ENCODE data around the gene SLCO6A1. TPM values are rescaled to one million over a fixed set of nuclear protein-coding genes. Genes with fewer than 3 reads are reported as not detected.

SLCO6A1 gene
- total RNA-seq, 2 experiments from 2014 or later = not detected

DNA sequence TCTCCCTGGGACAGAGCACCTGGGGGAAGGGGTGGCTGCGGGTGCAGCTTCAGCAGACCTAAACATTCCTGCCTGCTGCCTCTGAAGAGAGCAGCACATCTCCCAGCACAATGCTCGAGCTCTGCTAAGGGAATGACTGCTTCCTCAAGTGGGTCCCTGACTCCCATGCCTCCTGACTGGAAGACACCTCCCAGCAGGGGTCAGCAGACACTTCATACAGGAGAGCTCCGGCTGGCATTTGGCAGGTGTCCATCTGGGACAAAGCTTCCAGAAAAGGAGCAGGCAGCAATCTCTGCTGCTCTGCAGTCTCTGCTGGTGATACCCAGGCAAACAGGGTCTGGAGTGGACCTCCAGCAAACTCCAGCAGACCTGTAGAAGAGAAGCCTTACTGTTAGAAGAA is 77.2 kb downstream of the SLCO6A1 start:
- Histone ChIP-seq H3K9me2 (ENCODE audit: insufficient read depth, low read length) (no peaks in the 10 kb centered on the region), H3K79me2 (ENCODE audit: insufficient read depth, low read depth, low read length) (no peaks in the 10 kb centered on the region), H2AFZ (ENCODE audit: low read length) (no peak overlapping the region), H3K4me2 (ENCODE audit: low read length) (no peak overlapping the region), H3K9me3 (ENCODE audit: low read length) (no peaks in the 10 kb centered on the region), H4K20me1 (ENCODE audit: insufficient read depth, low read length) (no peaks in the 10 kb centered on the region), H3K4me1 (ENCODE audit: insufficient read depth, low read length, poor library complexity, severe bottlenecking) (no peaks in the 10 kb centered on the region), H3K4me3 (ENCODE audit: low read depth, low read length, poor library complexity, severe bottlenecking) (no peak overlapping the region), H3K27ac (ENCODE audit: low read depth, low read length, poor library complexity, severe bottlenecking) (no peak overlapping the region), H3K36me3 (ENCODE audit: insufficient read depth, low read length) (no peaks in the 10 kb centered on the region)
- ChIA-PET CTCF (ENCODE audit: unreplicated experiment) (no interaction called here), POLR2A (interaction anchor here (0.6 kb wide), 1 partner anchor 10 kb away, joined by 3 read pairs; no protein-coding TSS in a partner anchor)
- DNase-seq (ENCODE audit: low spot score) = no peak
- BruUV-seq (replicated peaks) = no TSS peak
- TF ChIP-seq, protein P1, sequence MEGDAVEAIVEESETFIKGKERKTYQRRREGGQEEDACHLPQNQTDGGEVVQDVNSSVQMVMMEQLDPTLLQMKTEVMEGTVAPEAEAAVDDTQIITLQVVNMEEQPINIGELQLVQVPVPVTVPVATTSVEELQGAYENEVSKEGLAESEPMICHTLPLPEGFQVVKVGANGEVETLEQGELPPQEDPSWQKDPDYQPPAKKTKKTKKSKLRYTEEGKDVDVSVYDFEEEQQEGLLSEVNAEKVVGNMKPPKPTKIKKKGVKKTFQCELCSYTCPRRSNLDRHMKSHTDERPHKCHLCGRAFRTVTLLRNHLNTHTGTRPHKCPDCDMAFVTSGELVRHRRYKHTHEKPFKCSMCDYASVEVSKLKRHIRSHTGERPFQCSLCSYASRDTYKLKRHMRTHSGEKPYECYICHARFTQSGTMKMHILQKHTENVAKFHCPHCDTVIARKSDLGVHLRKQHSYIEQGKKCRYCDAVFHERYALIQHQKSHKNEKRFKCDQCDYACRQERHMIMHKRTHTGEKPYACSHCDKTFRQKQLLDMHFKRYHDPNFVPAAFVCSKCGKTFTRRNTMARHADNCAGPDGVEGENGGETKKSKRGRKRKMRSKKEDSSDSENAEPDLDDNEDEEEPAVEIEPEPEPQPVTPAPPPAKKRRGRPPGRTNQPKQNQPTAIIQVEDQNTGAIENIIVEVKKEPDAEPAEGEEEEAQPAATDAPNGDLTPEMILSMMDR (conservative IDR thresholded peaks at IDR 0.05; ENCODE audit: low read length) = no peak
- TF ChIP-seq EZH2phosphoT487 (IDR thresholded peaks at IDR 0.05; ENCODE audit: borderline replicate concordance, low read depth, low read length) = no peak
- intact Hi-C loops (cut with micrococcal nuclease; ENCODE audit: unreplicated experiment) = no loop called here

DNA sequence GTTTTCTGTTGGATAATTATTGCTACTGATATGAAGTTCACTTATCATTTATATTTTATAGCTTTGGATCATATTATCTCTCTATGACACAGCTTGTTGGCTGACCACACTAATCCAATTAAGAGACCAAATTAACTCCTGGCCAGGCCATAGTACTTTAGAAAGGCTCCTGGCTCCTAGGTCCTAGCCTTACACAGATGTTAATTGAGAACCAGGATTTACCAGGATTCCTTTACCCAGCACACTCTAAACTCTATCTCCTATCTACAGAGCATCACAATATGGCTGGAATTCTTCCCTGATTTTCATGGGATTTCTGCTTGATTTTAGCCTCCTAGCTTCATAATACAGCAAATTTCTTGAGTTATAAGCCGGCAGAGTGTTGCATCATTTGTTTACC is 80.3 kb downstream of the SLCO6A1 start:
- ChIA-PET POLR2A (interaction anchor here (0.6 to 1.3 kb wide), 2 partner anchors 8 to 1122 kb away, joined by 3 read pairs; no protein-coding TSS in a partner anchor), CTCF (ENCODE audit: unreplicated experiment) (no interaction called here)
- no peak overlapping the region for H2AFZ ChIP-seq (ENCODE audit: low read length)
- TF ChIP-seq EZH2phosphoT487 (IDR thresholded peaks at IDR 0.05; ENCODE audit: borderline replicate concordance, low read depth, low read length) = no peak
- TF ChIP-seq, protein P1 (conservative IDR thresholded peaks at IDR 0.05; ENCODE audit: low read length) = no peak
- BruUV-seq (replicated peaks) = no TSS peak
- H3K4me1 ChIP-seq (ENCODE audit: insufficient read depth, low read length, poor library complexity, severe bottlenecking) = no peaks in the 10 kb centered on the region
- H3K4me2 ChIP-seq (ENCODE audit: low read length) = no peak overlapping the region
- no peaks in the 10 kb centered on the region for H3K36me3 ChIP-seq (ENCODE audit: insufficient read depth, low read length)
- H3K9me2 ChIP-seq (ENCODE audit: insufficient read depth, low read length) = no peaks in the 10 kb centered on the region
- no peak overlapping the region for H3K4me3 ChIP-seq (ENCODE audit: low read depth, low read length, poor library complexity, severe bottlenecking)
- DNase-seq (ENCODE audit: low spot score) = no peak
- no peak overlapping the region for H3K27ac ChIP-seq (ENCODE audit: low read depth, low read length, poor library complexity, severe bottlenecking)
- no peaks in the 10 kb centered on the region for H3K79me2 ChIP-seq (ENCODE audit: insufficient read depth, low read depth, low read length)
- H3K9me3 ChIP-seq (ENCODE audit: low read length) = no peaks in the 10 kb centered on the region
- intact Hi-C loops (cut with micrococcal nuclease; ENCODE audit: unreplicated experiment) = no loop called here
- H4K20me1 ChIP-seq (ENCODE audit: insufficient read depth, low read length) = no peaks in the 10 kb centered on the region

DNA sequence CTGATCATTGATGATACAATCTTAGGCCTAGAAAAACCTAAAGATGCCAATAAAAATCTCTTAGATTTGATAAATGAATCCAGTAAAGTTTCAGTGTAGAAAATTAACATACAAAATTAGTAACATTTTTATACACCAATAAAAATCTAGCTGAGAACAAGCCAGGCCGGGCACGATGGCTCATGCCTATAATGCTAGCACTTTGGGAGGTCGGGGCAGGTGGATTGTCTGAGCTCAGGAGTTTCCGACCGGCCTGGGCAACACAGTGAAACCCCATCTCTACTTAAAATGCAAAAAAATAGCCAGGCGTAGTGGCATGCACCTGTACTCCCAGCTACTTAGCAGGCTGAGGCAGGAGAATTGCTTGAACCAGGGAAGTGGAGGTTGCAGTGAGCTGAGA is 84.4 kb downstream of the SLCO6A1 start:
- no TSS peak for BruUV-seq (replicated peaks)
- TF ChIP-seq EZH2phosphoT487 (IDR thresholded peaks at IDR 0.05; ENCODE audit: borderline replicate concordance, low read depth, low read length) = no peak
- TF ChIP-seq, protein P1 (conservative IDR thresholded peaks at IDR 0.05; ENCODE audit: low read length) = no peak
- H3K9me2 ChIP-seq (ENCODE audit: insufficient read depth, low read length) = no peaks in the 10 kb centered on the region
- ChIA-PET CTCF (ENCODE audit: unreplicated experiment) (no interaction called here), POLR2A (interaction anchor here (0.5 kb wide), 1 partner anchor 18 kb away, joined by 3 read pairs; no protein-coding TSS in a partner anchor)
- H3K36me3 ChIP-seq (ENCODE audit: insufficient read depth, low read length) = no peaks in the 10 kb centered on the region
- H4K20me1 ChIP-seq (ENCODE audit: insufficient read depth, low read length) = no peaks in the 10 kb centered on the region
- no peak overlapping the region for H3K4me3 ChIP-seq (ENCODE audit: low read depth, low read length, poor library complexity, severe bottlenecking)
- no peak overlapping the region for H2AFZ ChIP-seq (ENCODE audit: low read length)
- H3K79me2 ChIP-seq (ENCODE audit: insufficient read depth, low read depth, low read length) = no peaks in the 10 kb centered on the region
- no peak overlapping the region for H3K27ac ChIP-seq (ENCODE audit: low read depth, low read length, poor library complexity, severe bottlenecking)
- no peak overlapping the region for H3K4me2 ChIP-seq (ENCODE audit: low read length)
- no peak for DNase-seq (ENCODE audit: low spot score)
- H3K4me1 ChIP-seq (ENCODE audit: insufficient read depth, low read length, poor library complexity, severe bottlenecking) = no peaks in the 10 kb centered on the region
- no peaks in the 10 kb centered on the region for H3K9me3 ChIP-seq (ENCODE audit: low read length)
- intact Hi-C loops (cut with micrococcal nuclease; ENCODE audit: unreplicated experiment) = no loop called here

Data from OCI-LY7 (cell line).